ENCODE data around the gene CLEC2D.

DNA sequence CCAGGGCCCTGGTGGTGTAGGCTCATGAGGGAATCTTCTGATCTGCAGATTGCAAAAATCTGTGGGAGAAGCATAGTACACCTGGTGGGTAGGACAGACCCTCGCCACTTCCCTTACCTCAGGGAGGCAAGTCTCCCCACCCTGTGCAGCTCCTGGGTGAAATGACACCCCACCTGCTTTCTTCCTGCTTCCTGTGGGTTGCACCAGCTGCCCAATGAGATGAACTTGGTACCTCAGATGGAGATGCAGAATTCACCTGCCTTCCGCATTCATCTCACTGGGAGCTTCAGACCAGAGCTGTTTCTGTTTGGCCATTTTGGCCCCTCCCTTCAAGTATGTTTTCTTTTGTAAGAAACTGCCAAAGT is 4.7 kb downstream of the CLEC2D start:
- no peak for TF ChIP-seq EZH2 (IDR thresholded peaks at IDR 0.05; ENCODE audit: low read length, unreplicated experiment)
- TF ChIP-seq, protein P1, sequence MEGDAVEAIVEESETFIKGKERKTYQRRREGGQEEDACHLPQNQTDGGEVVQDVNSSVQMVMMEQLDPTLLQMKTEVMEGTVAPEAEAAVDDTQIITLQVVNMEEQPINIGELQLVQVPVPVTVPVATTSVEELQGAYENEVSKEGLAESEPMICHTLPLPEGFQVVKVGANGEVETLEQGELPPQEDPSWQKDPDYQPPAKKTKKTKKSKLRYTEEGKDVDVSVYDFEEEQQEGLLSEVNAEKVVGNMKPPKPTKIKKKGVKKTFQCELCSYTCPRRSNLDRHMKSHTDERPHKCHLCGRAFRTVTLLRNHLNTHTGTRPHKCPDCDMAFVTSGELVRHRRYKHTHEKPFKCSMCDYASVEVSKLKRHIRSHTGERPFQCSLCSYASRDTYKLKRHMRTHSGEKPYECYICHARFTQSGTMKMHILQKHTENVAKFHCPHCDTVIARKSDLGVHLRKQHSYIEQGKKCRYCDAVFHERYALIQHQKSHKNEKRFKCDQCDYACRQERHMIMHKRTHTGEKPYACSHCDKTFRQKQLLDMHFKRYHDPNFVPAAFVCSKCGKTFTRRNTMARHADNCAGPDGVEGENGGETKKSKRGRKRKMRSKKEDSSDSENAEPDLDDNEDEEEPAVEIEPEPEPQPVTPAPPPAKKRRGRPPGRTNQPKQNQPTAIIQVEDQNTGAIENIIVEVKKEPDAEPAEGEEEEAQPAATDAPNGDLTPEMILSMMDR (conservative IDR thresholded peaks at IDR 0.05; ENCODE audit: low read depth, low read length): no peak
